GM12872 (cell line): ENCODE measurements around the gene RALGAPA2.

Experiments
- TF ChIP-seq, protein P1 (sequence below): IDR thresholded peaks from 3 replicates; pipeline ENCODE4 v1.5.1; 2011; ENCODE audit warnings: low read depth, mild to moderate bottlenecking, low read length, moderate library complexity; ENCODE audit not compliant: insufficient read depth

RALGAPA2 gene

DNA sequence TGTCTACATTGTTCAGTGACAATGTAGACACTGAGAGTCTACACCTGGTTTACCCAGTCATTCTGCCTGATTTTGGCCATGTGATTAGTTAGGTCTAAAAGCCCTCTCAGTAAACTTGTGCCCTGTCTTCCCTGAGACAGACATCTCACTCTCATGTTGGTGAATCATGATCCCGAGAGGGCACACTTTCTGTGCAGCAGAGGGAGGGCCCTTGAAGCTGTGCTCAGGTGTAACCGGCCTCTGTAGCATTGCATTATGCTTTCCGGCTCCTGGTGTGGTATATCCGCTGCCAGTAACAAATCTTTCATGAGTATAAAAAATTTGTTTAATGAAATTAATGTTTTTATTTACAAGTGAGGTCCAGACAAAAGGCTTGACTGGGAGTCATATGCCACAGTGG lies 85.0 kb downstream of the RALGAPA2 start:
- TF ChIP-seq, protein P1, sequence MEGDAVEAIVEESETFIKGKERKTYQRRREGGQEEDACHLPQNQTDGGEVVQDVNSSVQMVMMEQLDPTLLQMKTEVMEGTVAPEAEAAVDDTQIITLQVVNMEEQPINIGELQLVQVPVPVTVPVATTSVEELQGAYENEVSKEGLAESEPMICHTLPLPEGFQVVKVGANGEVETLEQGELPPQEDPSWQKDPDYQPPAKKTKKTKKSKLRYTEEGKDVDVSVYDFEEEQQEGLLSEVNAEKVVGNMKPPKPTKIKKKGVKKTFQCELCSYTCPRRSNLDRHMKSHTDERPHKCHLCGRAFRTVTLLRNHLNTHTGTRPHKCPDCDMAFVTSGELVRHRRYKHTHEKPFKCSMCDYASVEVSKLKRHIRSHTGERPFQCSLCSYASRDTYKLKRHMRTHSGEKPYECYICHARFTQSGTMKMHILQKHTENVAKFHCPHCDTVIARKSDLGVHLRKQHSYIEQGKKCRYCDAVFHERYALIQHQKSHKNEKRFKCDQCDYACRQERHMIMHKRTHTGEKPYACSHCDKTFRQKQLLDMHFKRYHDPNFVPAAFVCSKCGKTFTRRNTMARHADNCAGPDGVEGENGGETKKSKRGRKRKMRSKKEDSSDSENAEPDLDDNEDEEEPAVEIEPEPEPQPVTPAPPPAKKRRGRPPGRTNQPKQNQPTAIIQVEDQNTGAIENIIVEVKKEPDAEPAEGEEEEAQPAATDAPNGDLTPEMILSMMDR: no peak

DNA sequence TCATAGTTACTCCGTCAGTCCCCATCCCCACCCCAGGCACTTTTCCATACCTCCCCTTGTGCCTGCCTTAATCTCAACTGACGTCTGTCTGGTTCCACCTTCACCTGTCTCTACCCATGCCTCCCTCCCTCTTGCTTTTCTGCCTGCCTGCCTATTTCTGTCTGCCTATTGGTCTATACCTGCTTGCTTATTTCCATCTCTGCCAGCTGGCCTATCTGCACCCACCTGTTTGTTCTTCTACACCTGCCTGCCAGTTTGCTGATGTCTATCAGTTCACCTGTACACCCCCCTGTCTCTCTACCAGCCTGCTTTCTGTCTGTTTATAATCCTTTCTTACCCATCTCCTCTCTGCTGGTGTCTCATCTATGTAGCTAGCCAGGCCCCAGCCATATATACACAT lies 87.5 kb downstream of the RALGAPA2 start:
- TF ChIP-seq, protein P1: no peak

DNA sequence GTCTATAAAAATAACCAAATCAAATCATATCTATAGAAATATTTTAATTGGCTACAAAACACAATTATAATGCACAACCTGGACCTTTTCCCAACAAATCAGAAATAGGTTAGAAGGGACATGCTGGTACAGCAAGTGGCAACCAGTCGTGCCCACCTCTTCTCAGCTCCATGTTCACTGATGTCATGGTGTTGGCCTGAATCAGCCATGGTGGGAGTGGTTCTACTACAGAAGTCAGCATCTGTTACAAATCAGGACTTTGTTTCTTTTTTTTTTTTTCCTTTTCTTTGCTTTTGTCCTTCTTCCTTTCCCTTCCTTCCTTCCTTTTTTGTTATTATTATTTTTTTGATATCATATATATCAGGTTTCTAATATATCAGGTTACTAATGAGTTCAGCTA lies 91.2 kb downstream of the RALGAPA2 start:
- TF ChIP-seq, protein P1: no peak

DNA sequence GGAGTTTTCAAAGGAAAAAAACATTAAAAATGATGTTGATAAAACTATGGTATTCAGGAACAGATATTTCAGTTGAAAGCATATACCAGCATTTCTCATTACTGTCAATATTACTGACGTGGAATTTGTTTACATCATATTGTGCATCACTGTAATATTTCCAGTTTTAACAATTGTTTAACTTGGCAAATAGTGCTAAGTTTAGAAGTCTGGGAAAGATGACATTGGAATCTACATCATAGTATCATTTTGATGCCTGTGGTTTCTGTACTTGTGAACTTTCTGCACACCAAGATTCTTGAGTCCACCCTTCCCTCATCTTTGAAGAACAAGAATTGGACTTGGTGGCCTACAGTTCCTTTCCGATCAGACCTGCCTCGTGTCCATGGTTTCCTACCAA lies 98.1 kb downstream of the RALGAPA2 start:
- TF ChIP-seq, protein P1: no peak

DNA sequence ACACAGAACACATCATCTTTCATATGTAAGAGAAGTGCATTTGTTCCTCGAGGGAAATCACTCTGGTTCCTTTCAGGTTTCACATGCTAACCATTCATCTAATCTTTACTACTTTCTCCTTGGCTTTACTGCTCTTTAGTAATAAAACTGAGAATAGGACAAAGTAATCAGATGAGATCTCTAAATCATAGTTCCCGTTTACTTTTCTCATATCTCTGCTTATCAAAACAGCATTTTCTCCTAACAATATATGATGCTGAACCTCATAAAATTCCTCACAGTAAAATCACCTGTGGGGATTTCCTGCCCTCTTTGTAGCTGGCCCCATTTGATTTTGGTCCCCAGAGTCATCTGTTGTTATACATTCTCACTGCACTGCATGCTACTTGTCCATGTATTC lies 100.2 kb downstream of the RALGAPA2 start:
- TF ChIP-seq, protein P1: no peak

DNA sequence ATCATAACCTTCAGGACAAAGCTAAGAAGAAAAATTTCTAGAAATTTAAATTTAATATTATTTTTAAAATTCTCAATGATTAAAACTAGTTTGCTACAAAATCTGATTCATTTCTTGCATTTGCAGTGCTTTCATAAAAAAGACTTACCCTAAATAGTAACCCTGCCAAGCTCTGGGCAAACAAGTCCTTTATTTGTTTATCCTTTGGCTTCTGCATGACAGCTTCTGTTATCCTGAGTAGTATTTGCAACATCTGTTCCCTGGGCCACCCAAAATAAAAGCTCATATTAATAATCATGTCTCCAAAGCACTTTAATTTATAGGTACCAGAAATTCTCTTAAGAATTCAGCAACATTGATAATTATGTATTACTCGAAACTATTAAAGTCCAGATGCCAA lies 101.3 kb downstream of the RALGAPA2 start:
- TF ChIP-seq, protein P1: no peak

DNA sequence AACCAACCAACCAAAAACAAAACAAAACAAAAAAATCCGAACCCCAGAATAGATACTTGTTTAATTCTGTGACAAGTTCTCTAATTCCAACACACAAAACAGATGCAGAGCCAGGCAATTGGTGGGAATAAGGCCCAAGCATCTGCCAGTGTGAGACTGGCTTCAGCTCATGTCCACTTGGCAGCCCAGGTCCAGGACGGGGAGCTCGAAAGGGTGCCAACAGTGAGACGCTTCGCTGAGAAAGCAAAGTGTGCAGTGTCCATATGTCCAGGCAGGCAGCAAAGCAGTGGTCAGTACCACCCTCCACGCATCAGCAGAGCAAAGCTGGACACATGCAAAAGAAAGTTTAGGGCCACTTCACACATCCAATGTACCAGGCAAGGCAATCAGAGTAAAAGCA lies 102.9 kb downstream of the RALGAPA2 start:
- TF ChIP-seq, protein P1: no peak

DNA sequence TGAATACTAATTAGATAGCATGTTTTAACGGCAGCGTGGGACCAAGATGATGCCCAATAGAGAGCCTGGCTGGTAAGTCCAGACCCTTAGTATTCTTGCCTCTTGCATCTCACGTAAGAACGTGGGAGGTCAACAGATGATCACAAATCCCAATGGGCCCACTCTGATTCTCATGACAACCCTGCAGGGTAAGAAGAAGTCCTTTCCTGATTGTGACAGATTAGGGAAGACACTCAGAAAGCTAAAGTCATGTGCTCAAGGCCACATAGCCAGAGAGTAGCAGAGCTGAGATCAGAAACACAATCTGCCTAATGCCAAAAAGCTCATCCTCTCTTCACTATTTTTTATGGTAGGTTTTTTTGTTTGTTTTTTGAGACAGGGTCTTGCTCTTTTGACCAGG lies 103.8 kb downstream of the RALGAPA2 start:
- TF ChIP-seq, protein P1: no peak
